Ovary (tissue), 3 donors: ENCODE measurements around the gene ENGASE.

Experiments
- EP300 ChIP-seq: sonication (generic); formaldehyde crosslinking; IDR thresholded peaks from one replicate; pipeline ENCODE4 v1.6.1; 2017; ENCODE audit warnings: antibody characterized with exemption
- POLR2A ChIP-seq: fragments of 450-650 bp; IDR thresholded peaks from one replicate; pipeline ENCODE4 v1.6.1; 2017; ENCODE audit warnings: antibody characterized with exemption, mild to moderate bottlenecking, moderate library complexity
- TF ChIP-seq, protein P1 (sequence below), 3 donors: fragments of 450-650 bp in 2 of 3; fragments of 200-600 bp in 1 of 3; IDR thresholded peaks; one replicate each; pipeline versions ENCODE4 v1.5.1 to v1.8.0; 2016 to 2022; ENCODE audit warnings: antibody characterized with exemption in 3 of 3, mild to moderate bottlenecking in 1 of 3
- donor health status: DM: no; HTN: no; CAD: no.

DNA sequence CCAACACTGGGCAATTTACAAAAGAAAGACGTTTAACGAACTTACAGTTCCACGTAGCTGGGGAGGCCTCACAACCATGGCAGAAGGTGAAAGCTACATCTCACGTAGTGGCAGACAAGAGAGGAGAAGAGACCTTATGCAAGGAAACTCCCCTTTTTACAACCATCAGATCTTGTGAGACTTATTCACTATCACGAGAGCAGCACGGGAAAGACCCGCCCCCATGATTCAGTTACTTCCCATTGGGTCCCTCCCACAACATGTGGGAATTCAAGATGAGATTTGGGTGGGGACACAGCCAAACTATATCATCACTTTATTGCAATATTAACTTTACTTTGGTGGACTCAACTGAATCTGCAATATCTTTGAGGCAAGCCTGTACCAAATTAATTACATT, 11.9 kb upstream of the ENGASE start:
- TF ChIP-seq, protein P1, sequence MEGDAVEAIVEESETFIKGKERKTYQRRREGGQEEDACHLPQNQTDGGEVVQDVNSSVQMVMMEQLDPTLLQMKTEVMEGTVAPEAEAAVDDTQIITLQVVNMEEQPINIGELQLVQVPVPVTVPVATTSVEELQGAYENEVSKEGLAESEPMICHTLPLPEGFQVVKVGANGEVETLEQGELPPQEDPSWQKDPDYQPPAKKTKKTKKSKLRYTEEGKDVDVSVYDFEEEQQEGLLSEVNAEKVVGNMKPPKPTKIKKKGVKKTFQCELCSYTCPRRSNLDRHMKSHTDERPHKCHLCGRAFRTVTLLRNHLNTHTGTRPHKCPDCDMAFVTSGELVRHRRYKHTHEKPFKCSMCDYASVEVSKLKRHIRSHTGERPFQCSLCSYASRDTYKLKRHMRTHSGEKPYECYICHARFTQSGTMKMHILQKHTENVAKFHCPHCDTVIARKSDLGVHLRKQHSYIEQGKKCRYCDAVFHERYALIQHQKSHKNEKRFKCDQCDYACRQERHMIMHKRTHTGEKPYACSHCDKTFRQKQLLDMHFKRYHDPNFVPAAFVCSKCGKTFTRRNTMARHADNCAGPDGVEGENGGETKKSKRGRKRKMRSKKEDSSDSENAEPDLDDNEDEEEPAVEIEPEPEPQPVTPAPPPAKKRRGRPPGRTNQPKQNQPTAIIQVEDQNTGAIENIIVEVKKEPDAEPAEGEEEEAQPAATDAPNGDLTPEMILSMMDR (IDR thresholded peaks at IDR 0.05), result no peak
- TF ChIP-seq POLR2A, result no peak
- TF ChIP-seq EP300, result no peak
